NB4 (cell line): ENCODE data around the gene BCO2.
"Not testable (repeated sequence)": the region's sequence is repeated elsewhere in the genome, so short reads cannot be mapped to it uniquely, and the experiment has no call there.

Experiments used
- DNase-seq: peaks from one replicate; pipeline ENCODE4 v3.0.0; 2010; ENCODE audit warnings: low read depth
- H3K4me3 ChIP-seq: one replicate; pipeline ENCODE4 v1.5.1; 2011; ENCODE audit warnings: mild to moderate bottlenecking, low read depth, low read length, moderate library complexity
- CTCF ChIP-seq: IDR thresholded peaks from one replicate; pipeline ENCODE4 v1.5.1; 2012; ENCODE audit warnings: low read depth, low read length
- MAX ChIP-seq: IDR thresholded peaks from 2 replicates; pipeline ENCODE4 v1.6.1; 2011; ENCODE audit warnings: low read depth, low read length
- MYC ChIP-seq: IDR thresholded peaks from 2 replicates; pipeline ENCODE4 v1.6.1; 2011; ENCODE audit warnings: low read depth, low read length
- POLR2A ChIP-seq: IDR thresholded peaks from 2 replicates; pipeline ENCODE4 v1.6.1; 2011; ENCODE audit warnings: mild to moderate bottlenecking; ENCODE audit not compliant: insufficient read length; ENCODE audit errors: extremely low read depth

The BCO2 gene

GRCh38 chr11:112159098-112160065, 15.9 kb upstream of the BCO2 start:
- TF ChIP-seq MYC, result no peak
- no peak for TF ChIP-seq CTCF
- TF ChIP-seq POLR2A, result no peak
- no peak for TF ChIP-seq MAX
- peak; percentile 57 for DNase-seq
- H3K4me3 ChIP-seq, result no peak overlapping the region

GRCh38 chr11:112160091-112160848, 15.0 kb upstream of the BCO2 start:
- no peak for TF ChIP-seq MYC
- TF ChIP-seq CTCF, result no peak
- no peak for TF ChIP-seq MAX
- no peak for TF ChIP-seq POLR2A
- no peak overlapping the region for H3K4me3 ChIP-seq
- no peak for DNase-seq

GRCh38 chr11:112161012-112161411, 14.3 kb upstream of the BCO2 start:
- TF ChIP-seq CTCF, result no peak
- H3K4me3 ChIP-seq, result no peak overlapping the region
- DNase-seq, result no peak

- DNase-seq, H3K4me3 ChIP-seq: not testable (repeated sequence)
These were observed 13.1 kb upstream of the BCO2 start for GRCh38 chr11:112162200-112162599.

- no peak for DNase-seq
- H3K4me3 ChIP-seq, result no peak overlapping the region
- TF ChIP-seq MAX (no peak), MYC (no peak), CTCF (no peak), POLR2A (no peak)
These were observed 12.4 kb upstream of the BCO2 start for GRCh38 chr11:112162761-112163546.
